D341Med (cell line): ENCODE data around the gene SANBR.
"Not testable (repeated sequence)": the region's sequence is repeated elsewhere in the genome, so short reads cannot be mapped to it uniquely, and the experiment has no call there.

Experiments used
- DNase-seq: peaks from one replicate; pipeline ENCODE4 v3.0.0; 2012; ENCODE audit warnings: low spot score

Gene SANBR

GRCh38 chr2:61065714-61066709 lies at the start of gene SANBR:
Gene SANBR (plus strand): TSS chr2:61065871. CDS start chr2:61070351, 4,480 bp downstream.
- DNase-seq = peak; percentile 97

- DNase-seq = no peak
These were observed 49.7 kb upstream of the SANBR start for GRCh38 chr2:61015976-61016375.

- no peak for DNase-seq
These were observed 49.2 kb upstream of the SANBR start for GRCh38 chr2:61016392-61017002.

GRCh38 chr2:61017003-61017555 lies 48.6 kb upstream of the SANBR start:
- peak; percentile 78 for DNase-seq

- DNase-seq = peak; percentile 89
These were observed 47.9 kb upstream of the SANBR start, which contains the start of the genes PEX13 and PUS10 for GRCh38 chr2:61017556-61018317. Gene PEX13 (plus strand): TSS chr2:61017720. CDS start chr2:61017760, 40 bp downstream. Gene PUS10 (minus strand): TSS chr2:61018255. CDS start chr2:61011890, 6,365 bp downstream.

- peak; percentile 12 for DNase-seq
These were observed 47.3 kb upstream of the SANBR start for GRCh38 chr2:61018318-61018755.

GRCh38 chr2:61018798-61019197 lies 46.9 kb upstream of the SANBR start:
- DNase-seq = no peak

GRCh38 chr2:61021228-61021660 lies 44.4 kb upstream of the SANBR start:
- DNase-seq = no peak

- DNase-seq = no peak
These were observed 42.0 kb upstream of the SANBR start for GRCh38 chr2:61023670-61024069.

- no peak for DNase-seq
These were observed 36.1 kb upstream of the SANBR start for GRCh38 chr2:61029533-61029932.

- DNase-seq = not testable (repeated sequence)
These were observed 31.1 kb upstream of the SANBR start for GRCh38 chr2:61034592-61034991.

- DNase-seq = not testable (repeated sequence)
These were observed 29.0 kb upstream of the SANBR start for GRCh38 chr2:61036643-61037042.

GRCh38 chr2:61042807-61043206 lies 22.9 kb upstream of the SANBR start:
- no peak for DNase-seq

- DNase-seq = no peak
These were observed 21.0 kb upstream of the SANBR start for GRCh38 chr2:61044636-61045035.

- no peak for DNase-seq
These were observed 20.4 kb upstream of the SANBR start for GRCh38 chr2:61045226-61045625.

- no peak for DNase-seq
These were observed 19.7 kb upstream of the SANBR start for GRCh38 chr2:61045999-61046398.

GRCh38 chr2:61055557-61055956 lies 10.1 kb upstream of the SANBR start:
- no peak for DNase-seq

GRCh38 chr2:61057562-61057961 lies 8.1 kb upstream of the SANBR start:
- peak; percentile 5 for DNase-seq

GRCh38 chr2:61059382-61059781 lies 6.3 kb upstream of the SANBR start:
- DNase-seq = no peak

- no peak for DNase-seq
These were observed 8.4 kb downstream of the SANBR start for GRCh38 chr2:61074100-61074499.

GRCh38 chr2:61085883-61086282 lies 20.2 kb downstream of the SANBR start:
- DNase-seq = no peak

- DNase-seq = no peak
These were observed 24.1 kb downstream of the SANBR start for GRCh38 chr2:61089797-61090196.
